MCF 10A (cell line): ENCODE measurements around the gene LRTM2. TPM values are rescaled to one million over a fixed set of nuclear protein-coding genes. Genes with fewer than 3 reads are reported as not detected.

Experiments used
- BruUV-seq: library from RNA; stranded (reverse); fragments of 400-500 nt; replicated peaks from 2 replicates; lab custom pipeline; 2021; lab: Mats Ljungman, UMichigan
- CTCF ChIA-PET: fragments of 300-600 bp; sonication (Branson Sonifier 250); formaldehyde crosslinking; extraction: SDS; loops from one replicate; lab custom pipeline; 2021; ENCODE audit warnings: antibody characterized with exemption, inconsistent platforms; lab: Yijun Ruan, JAX
- POLR2A ChIA-PET: fragments of 300-600, 350-650 bp; sonication (Branson Sonifier 250); formaldehyde crosslinking; extraction: SDS; loops from one replicate; lab custom pipeline; 2020; ENCODE audit warnings: antibody characterized with exemption, inconsistent platforms; lab: Yijun Ruan, JAX
- DNase-seq: peaks from one replicate; pipeline ENCODE4 v3.0.0-alpha.2; 2018; ENCODE audit not compliant: unreplicated experiment
- H3K27ac Mint-ChIP-seq: one replicate; pipeline ENCODE4 v1.8.0; 2022; ENCODE audit warnings: mild to moderate bottlenecking, low read depth, mixed read lengths; ENCODE audit not compliant: unreplicated experiment
- H3K27me3 Mint-ChIP-seq: one replicate; pipeline ENCODE4 v1.8.0; 2022; ENCODE audit warnings: mixed read lengths; ENCODE audit not compliant: insufficient read depth, unreplicated experiment
- H3K36me3 Mint-ChIP-seq: one replicate; pipeline ENCODE4 v1.8.0; 2022; ENCODE audit warnings: mild to moderate bottlenecking, moderate library complexity, mixed read lengths; ENCODE audit not compliant: insufficient read depth, unreplicated experiment
- H3K4me1 Mint-ChIP-seq: one replicate; pipeline ENCODE4 v1.8.0; 2022; ENCODE audit warnings: mixed read lengths; ENCODE audit not compliant: insufficient read depth, unreplicated experiment
- H3K4me3 Mint-ChIP-seq: one replicate; pipeline ENCODE4 v1.8.0; 2022; ENCODE audit warnings: mild to moderate bottlenecking, moderate library complexity, mixed read lengths; ENCODE audit not compliant: unreplicated experiment
- H3K9me3 Mint-ChIP-seq: one replicate; pipeline ENCODE4 v1.8.0; 2022; ENCODE audit warnings: mixed read lengths; ENCODE audit not compliant: unreplicated experiment
- CTCF ChIP-seq: fragments of 200-600 bp; IDR thresholded peaks from one replicate; pipeline ENCODE4 v1.8.0; 2022; ENCODE audit warnings: antibody characterized with exemption, mild to moderate bottlenecking; ENCODE audit not compliant: unreplicated experiment
- intact Hi-C: fragments of 100-400 bp; cut with micrococcal nuclease; formaldehyde crosslinking; loops from 2 replicates; pipeline ENCODE4 v1.14.1; 2022
- total RNA-seq: library from RNA; stranded (reverse); gene quantifications from 2 replicates; pipeline ENCODE4 v1.2.3, GENCODE V29; 2022

The LRTM2 gene
- total RNA-seq, 1 experiment from 2014 or later: not detected

GRCh38 chr12:1876086-1876485, 55.7 kb downstream of the LRTM2 start:
- intact Hi-C loops: no loop called here
- no peak for DNase-seq
- Mint-ChIP-seq H3K9me3 (no peaks in the 10 kb centered on the region), H3K4me1 (no peaks in the 10 kb centered on the region), H3K27ac (no peak overlapping the region), H3K27me3 (peaks cover 60% of the 10 kb centered on the region), H3K36me3 (no peaks in the 10 kb centered on the region), H3K4me3 (no peak overlapping the region)
- TF ChIP-seq CTCF: no peak
- BruUV-seq: no TSS peak
- POLR2A ChIA-PET: no interaction called here
- CTCF ChIA-PET: interaction anchor here (0.5 kb wide), 1 partner anchor 129 kb away, joined by 3 read pairs; no protein-coding TSS in a partner anchor

GRCh38 chr12:1877169-1877878, 57.0 kb downstream of the LRTM2 start:
- ChIA-PET POLR2A (no interaction called here), CTCF (interaction anchor here (0.7 kb wide), 1 partner anchor 63 kb away, joined by 3 read pairs; no protein-coding TSS in a partner anchor)
- H3K36me3 Mint-ChIP-seq: no peaks in the 10 kb centered on the region
- no peak for DNase-seq
- H3K4me3 Mint-ChIP-seq: no peak overlapping the region
- BruUV-seq: no TSS peak
- H3K27me3 Mint-ChIP-seq: peaks cover 65% of the 10 kb centered on the region
- TF ChIP-seq CTCF: no peak
- intact Hi-C loops: no loop called here
- no peaks in the 10 kb centered on the region for H3K9me3 Mint-ChIP-seq
- no peaks in the 10 kb centered on the region for H3K4me1 Mint-ChIP-seq
- H3K27ac Mint-ChIP-seq: no peak overlapping the region

- POLR2A ChIA-PET: interaction anchor here (0.7 kb wide), 1 partner anchor 9 kb away, joined by 3 read pairs; no protein-coding TSS in a partner anchor
Observed at GRCh38 chr12:1878214-1878613, 57.8 kb downstream of the LRTM2 start.

More at GRCh38 chr12:1878214-1878613, 57.8 kb downstream of the LRTM2 start:
- no peaks in the 10 kb centered on the region for H3K4me1 Mint-ChIP-seq
- TF ChIP-seq CTCF: no peak
- intact Hi-C loops: no loop called here
- no peaks in the 10 kb centered on the region for H3K9me3 Mint-ChIP-seq
- CTCF ChIA-PET: interaction anchor here (0.6 kb wide), 1 partner anchor 559 kb away, joined by 3 read pairs; no protein-coding TSS in a partner anchor
- no peak for DNase-seq
- peaks cover 68% of the 10 kb centered on the region for H3K27me3 Mint-ChIP-seq
- no TSS peak for BruUV-seq
- no peaks in the 10 kb centered on the region for H3K36me3 Mint-ChIP-seq
- H3K27ac Mint-ChIP-seq: no peak overlapping the region
- no peak overlapping the region for H3K4me3 Mint-ChIP-seq
